Gastrocnemius medialis (tissue), 4 donors: ENCODE results near the gene KIF4B.

Source experiments
- POLR2A ChIP-seq, 2 donors: fragments of 450-650 bp; IDR thresholded peaks; one replicate each; pipeline ENCODE4 v1.6.1; 2017; ENCODE audit warnings: antibody characterized with exemption in 2 of 2, mild to moderate bottlenecking in 2 of 2, moderate library complexity in 2 of 2
- TF ChIP-seq, protein P1 (sequence below), 5 experiments: fragments of 450-650 bp in 3 of 5; fragments of 200-600 bp in 2 of 5; sonication (generic) in 2 of 5; IDR thresholded peaks in 4 of 5; conservative IDR thresholded peaks in 1 of 5; 1 replicate in 4 of 5; 2 replicates in 1 of 5; pipeline ENCODE4 v1.5.1; 2016 to 2019; ENCODE audit warnings: antibody characterized with exemption in 5 of 5, mild to moderate bottlenecking in 3 of 5, moderate library complexity in 3 of 5

DNA sequence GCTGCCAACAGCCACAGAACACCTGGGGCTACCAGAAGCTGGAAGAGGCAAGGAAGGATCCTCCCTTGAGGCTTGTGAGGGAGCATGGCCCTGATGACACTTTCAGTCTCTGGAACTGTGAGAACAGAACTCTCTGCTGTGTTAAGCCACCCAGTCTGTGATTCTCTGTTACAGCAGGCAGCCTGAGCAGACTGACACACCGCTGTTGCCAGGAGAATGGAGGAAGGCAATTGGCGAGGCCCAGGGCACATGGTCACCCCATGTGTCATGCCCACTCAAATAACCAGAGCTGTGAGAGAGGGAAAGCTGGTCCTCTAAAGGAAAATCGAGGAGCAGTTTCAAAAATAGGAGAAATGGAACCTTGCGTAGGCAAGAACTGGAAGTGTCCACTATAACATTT is 12.0 kb upstream of the KIF4B start:
- TF ChIP-seq, protein P1, sequence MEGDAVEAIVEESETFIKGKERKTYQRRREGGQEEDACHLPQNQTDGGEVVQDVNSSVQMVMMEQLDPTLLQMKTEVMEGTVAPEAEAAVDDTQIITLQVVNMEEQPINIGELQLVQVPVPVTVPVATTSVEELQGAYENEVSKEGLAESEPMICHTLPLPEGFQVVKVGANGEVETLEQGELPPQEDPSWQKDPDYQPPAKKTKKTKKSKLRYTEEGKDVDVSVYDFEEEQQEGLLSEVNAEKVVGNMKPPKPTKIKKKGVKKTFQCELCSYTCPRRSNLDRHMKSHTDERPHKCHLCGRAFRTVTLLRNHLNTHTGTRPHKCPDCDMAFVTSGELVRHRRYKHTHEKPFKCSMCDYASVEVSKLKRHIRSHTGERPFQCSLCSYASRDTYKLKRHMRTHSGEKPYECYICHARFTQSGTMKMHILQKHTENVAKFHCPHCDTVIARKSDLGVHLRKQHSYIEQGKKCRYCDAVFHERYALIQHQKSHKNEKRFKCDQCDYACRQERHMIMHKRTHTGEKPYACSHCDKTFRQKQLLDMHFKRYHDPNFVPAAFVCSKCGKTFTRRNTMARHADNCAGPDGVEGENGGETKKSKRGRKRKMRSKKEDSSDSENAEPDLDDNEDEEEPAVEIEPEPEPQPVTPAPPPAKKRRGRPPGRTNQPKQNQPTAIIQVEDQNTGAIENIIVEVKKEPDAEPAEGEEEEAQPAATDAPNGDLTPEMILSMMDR (IDR thresholded peaks at IDR 0.05 in 4 of 5, conservative IDR thresholded peaks at IDR 0.05 in 1 of 5) = no peak
- TF ChIP-seq POLR2A (IDR thresholded peaks at IDR 0.05) = no peak
